GM18526 (cell line): ENCODE data around the gene GMCL2.

Experiments used
- POLR2A ChIP-seq: IDR thresholded peaks from 3 replicates; pipeline ENCODE4 v1.6.1; 2011; ENCODE audit not compliant: insufficient read length; ENCODE audit errors: extremely low read depth

Gene GMCL2

DNA sequence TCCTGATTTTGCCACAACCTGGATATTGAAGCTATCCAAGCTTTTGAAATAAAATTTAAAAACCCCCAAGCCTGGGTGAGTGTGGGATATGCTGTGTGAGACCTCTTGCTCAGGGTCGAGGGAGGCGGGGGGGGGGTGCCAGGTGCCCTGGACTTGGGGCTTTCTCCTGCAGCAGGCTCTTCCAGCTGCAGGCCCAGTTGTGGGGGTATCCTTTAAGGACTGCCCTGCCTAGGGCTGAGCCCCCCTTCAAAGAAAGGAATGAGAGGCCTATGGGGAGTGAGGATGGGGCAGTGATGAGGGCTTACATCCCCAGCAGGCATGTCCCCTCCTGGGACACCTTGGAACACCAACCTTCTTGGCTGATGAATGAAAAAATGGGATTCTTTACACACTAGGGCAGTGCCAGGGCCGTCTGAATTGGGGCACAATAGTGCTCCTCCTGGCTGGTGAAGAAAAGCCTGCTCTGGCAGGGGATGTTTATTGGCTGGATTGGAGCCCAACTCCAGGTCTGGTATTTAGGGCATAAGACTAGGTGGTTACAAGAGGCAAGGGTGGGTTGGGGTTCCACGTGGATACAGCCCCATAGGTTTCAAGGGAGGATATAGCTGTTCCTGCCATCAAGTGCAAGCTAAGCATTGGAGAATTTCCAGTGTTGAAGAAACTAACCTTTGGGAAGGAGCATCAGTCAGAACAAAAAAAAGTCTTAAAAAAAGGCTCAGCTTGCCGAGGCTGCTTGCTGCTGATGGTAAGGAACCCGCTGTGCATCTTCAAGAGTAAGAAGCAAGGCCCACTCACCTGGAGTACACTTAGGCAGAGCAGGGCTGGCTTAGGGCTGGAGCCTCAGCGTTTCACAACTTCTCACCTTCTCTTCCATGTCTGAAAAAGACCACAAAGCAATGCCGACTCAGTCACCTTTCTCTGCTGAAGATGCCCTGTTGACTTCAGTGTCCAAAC lies 24.2 kb upstream of the GMCL2 start:
- TF ChIP-seq POLR2A: no peak

DNA sequence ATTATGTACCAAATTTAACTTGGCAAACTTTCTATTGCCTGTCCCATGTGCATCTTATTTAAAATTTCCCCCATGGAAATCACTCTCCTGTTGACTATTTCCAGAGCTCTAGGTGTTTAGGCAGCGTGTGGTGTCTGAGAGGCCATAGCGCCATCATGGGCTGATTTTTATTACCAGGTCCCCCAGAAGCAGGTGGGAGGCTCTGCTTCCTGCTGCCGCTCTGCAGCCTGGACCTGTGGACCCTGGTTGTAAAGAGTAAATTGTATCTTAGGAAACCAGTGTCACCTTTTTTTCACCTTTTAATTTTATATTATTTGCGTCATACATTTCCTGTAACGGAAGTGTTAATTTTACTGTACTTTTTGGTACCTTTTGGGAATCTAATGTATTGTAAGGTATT lies 23.5 kb upstream of the GMCL2 start:
- TF ChIP-seq POLR2A: no peak

DNA sequence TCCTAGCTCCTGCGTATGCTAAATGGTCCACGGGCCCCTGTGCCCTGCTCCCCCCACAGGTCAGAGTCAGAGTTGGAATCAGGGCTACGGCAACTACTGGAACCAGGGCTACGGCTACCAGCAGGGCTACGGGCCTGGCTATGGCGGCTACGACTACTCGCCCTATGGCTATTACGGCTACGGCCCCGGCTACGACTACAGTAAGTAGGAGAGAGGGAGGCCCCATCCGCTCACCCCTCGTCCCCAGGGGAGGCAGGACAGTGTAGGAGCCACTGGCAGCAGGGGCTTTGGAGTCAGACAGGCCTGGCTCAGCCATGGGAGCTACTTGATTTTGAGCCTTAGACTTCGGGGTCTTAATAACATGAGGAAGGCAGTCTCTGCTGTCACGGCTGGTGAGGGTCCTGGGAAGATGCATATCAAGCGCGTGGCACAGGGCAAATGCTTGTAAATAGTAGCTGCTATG lies 22.9 kb upstream of the GMCL2 start:
- TF ChIP-seq POLR2A: no peak

- no peak for TF ChIP-seq POLR2A
These were observed 22.3 kb upstream of the GMCL2 start for GRCh38 chr5:178209334-178210072.

- no peak for TF ChIP-seq POLR2A
These were observed 21.5 kb upstream of the GMCL2 start for GRCh38 chr5:178208540-178209227.

DNA sequence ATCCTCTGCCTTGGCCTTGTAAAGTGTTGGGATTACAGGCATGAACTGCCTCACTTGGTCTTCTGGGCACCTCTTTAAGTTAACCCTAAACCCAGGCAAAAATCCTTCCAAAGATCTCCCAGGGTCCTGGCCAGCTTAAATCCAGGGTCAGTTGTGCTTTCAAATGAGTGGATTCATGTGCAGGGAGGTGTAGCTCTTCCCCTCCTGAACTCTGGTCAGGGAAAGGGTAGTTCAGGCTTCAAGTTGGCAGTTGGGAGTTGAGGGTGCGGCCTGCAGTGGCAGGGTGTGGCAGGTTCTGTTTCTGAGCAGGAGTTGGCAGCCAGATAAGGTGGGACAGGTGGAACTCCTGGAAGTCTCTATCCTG lies 20.7 kb upstream of the GMCL2 start:
- TF ChIP-seq POLR2A: no peak

- TF ChIP-seq POLR2A: no peak
These were observed 20.2 kb upstream of the GMCL2 start for GRCh38 chr5:178207183-178207916.

DNA sequence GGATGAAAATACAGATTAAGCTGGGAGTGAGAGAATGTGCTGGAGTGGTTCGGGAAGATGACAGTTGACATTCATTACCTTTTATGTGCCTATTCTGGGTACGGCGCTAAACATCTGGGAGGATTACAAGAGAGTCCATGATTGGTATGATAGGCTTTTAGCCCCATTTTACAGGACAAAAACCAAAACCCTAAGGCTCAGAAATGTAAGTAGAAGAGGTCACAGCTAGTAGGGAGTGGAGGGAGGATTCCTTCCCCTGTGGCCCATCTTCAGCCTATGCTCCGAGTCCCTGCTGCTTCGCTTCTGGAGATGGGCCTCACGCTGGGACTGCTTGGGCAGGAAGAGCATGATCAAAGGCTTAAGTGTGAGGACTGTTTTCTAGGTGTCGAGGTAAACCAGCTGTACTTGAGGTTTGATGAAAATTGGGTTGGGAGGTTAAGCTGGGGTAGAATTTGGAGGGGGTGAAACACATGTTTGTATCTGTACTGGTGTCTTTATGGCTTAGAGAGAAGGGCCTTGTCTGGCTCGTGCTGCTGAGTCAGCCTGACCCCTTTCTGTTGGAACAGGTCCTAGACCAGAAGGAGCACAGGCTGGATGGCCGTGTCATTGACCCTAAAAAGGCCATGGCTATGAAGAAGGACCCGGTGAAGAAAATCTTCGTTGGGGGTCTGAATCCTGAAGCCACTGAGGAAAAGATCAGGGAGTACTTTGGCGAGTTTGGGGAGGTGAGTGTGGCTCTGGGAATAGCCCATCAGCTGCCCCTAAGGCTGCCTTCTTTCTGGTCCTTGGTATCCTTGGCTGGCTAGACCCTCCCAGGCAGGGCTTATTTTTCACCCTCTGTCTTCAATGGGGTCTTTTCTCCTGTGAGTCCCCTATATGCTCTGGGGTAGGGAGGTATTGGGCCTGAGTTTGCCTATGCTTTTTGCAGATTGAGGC lies 19.3 kb upstream of the GMCL2 start:
- no peak for TF ChIP-seq POLR2A

GRCh38 chr5:178205749-178206047 lies 18.5 kb upstream of the GMCL2 start:
- no peak for TF ChIP-seq POLR2A

GRCh38 chr5:178204935-178205748 lies 18.0 kb upstream of the GMCL2 start:
- peak; percentile 16 for TF ChIP-seq POLR2A

- TF ChIP-seq POLR2A: peak; percentile 100
These were observed 17.2 kb upstream of the GMCL2 start, which contains the start of gene HNRNPAB for GRCh38 chr5:178204182-178204934. TSS of gene HNRNPAB (plus strand) at chr5:178204533. CDS start at chr5:178204838, 305 bp downstream.

DNA sequence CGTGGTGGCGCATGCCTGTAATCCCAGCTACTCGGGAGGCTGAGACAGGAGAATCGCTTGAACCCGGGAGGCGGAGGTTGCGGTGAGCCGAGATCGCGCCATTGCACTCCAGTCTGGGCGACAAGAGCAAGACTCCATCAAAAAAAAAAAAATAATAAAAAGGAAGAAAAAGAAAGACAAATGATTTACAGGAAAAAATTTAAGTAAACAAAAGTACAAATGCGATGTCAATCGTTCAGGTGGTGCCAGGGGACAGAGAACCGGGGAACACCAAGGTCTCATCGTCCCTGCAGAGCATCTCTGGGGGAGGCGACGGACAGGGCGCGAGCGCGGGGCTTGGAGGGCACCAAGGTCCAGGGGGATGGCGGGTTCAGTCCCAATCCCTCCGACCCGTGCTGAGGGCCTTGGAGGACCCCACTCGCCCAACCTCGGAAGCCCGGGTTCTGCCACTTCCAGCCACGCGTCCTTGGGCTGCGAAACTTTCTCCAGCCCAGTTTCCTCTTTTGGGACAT lies 16.6 kb upstream of the GMCL2 start:
- TF ChIP-seq POLR2A: no peak
